A549 (cell line): ENCODE results near the gene KIAA0753.

Source experiments
- CEBPB ChIP-seq, 2 experiments: fragments of >200 bp in 1 of 2; sonication (Bioruptor Twin) in 1 of 2; formaldehyde crosslinking in 1 of 2; IDR thresholded peaks; 2 replicates each; pipeline ENCODE4 v1.6.1; 2012 to 2016
- JUN ChIP-seq, 2 experiments: fragments of >200 bp; sonication (Bioruptor Twin); formaldehyde crosslinking; IDR thresholded peaks; 2 replicates in 1 of 2; 3 replicates in 1 of 2; pipeline ENCODE4 v1.6.1; 2016 to 2017
- JUNB ChIP-seq: fragments of >200 bp; sonication (Bioruptor Twin); formaldehyde crosslinking; IDR thresholded peaks from 2 replicates; pipeline ENCODE4 v1.6.1; 2016
- POLR2A ChIP-seq: IDR thresholded peaks from 2 replicates; pipeline ENCODE4 v1.6.1; 2012; ENCODE audit warnings: mild to moderate bottlenecking, low read length
- TF ChIP-seq, protein P1 (sequence below): fragments of >200 bp; sonication (Bioruptor Twin); formaldehyde crosslinking; IDR thresholded peaks from 3 replicates; pipeline ENCODE4 v1.5.1; 2016
- TF ChIP-seq, protein P2 (sequence below): fragments of 450-650 bp; IDR thresholded peaks from 2 replicates; pipeline ENCODE4 v1.6.1; 2014; ENCODE audit warnings: antibody characterized with exemption
- TF ChIP-seq, protein P3 (sequence below): fragments of 200-600 bp; sonication (generic); IDR thresholded peaks from 2 replicates; pipeline ENCODE4 v1.6.1; 2016; ENCODE audit warnings: antibody characterized with exemption, mild to moderate bottlenecking, moderate library complexity

DNA sequence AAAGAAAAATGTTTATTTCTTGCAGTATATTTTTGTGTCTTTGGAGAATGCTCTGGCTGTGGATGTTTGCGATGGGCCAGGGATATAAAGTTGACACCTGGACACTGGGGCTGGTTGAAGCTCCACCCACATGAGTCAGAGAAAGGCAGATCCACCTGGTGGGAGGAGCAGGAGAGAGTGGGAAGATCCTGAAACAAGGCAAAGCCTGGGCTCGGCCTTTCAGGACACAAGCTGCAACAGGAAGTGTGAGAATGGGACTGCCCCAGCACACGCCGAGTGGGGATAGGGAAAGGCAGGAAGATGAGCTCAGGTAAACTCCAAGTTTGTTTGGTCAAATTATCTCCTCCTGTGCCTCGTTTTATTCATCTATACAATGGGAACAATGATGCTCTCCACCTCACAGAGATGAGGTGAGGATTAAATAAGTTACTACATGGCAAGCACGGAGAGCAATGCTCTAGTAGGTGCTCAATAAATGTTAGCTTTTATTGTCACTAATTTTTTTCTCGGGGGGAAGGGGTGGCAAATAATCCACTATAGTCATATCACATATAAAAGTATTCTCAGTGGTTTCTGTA lies 62.7 kb downstream of the KIAA0753 start:
- TF ChIP-seq, protein P1, sequence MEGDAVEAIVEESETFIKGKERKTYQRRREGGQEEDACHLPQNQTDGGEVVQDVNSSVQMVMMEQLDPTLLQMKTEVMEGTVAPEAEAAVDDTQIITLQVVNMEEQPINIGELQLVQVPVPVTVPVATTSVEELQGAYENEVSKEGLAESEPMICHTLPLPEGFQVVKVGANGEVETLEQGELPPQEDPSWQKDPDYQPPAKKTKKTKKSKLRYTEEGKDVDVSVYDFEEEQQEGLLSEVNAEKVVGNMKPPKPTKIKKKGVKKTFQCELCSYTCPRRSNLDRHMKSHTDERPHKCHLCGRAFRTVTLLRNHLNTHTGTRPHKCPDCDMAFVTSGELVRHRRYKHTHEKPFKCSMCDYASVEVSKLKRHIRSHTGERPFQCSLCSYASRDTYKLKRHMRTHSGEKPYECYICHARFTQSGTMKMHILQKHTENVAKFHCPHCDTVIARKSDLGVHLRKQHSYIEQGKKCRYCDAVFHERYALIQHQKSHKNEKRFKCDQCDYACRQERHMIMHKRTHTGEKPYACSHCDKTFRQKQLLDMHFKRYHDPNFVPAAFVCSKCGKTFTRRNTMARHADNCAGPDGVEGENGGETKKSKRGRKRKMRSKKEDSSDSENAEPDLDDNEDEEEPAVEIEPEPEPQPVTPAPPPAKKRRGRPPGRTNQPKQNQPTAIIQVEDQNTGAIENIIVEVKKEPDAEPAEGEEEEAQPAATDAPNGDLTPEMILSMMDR: no peak
- TF ChIP-seq, protein P2, sequence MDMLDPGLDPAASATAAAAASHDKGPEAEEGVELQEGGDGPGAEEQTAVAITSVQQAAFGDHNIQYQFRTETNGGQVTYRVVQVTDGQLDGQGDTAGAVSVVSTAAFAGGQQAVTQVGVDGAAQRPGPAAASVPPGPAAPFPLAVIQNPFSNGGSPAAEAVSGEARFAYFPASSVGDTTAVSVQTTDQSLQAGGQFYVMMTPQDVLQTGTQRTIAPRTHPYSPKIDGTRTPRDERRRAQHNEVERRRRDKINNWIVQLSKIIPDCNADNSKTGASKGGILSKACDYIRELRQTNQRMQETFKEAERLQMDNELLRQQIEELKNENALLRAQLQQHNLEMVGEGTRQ: no peak
- TF ChIP-seq JUNB: no peak
- no peak for TF ChIP-seq POLR2A
- TF ChIP-seq CEBPB (IDR thresholded peaks at IDR 0.05): no peak
- TF ChIP-seq JUN (IDR thresholded peaks at IDR 0.05): no peak
- TF ChIP-seq, protein P3, sequence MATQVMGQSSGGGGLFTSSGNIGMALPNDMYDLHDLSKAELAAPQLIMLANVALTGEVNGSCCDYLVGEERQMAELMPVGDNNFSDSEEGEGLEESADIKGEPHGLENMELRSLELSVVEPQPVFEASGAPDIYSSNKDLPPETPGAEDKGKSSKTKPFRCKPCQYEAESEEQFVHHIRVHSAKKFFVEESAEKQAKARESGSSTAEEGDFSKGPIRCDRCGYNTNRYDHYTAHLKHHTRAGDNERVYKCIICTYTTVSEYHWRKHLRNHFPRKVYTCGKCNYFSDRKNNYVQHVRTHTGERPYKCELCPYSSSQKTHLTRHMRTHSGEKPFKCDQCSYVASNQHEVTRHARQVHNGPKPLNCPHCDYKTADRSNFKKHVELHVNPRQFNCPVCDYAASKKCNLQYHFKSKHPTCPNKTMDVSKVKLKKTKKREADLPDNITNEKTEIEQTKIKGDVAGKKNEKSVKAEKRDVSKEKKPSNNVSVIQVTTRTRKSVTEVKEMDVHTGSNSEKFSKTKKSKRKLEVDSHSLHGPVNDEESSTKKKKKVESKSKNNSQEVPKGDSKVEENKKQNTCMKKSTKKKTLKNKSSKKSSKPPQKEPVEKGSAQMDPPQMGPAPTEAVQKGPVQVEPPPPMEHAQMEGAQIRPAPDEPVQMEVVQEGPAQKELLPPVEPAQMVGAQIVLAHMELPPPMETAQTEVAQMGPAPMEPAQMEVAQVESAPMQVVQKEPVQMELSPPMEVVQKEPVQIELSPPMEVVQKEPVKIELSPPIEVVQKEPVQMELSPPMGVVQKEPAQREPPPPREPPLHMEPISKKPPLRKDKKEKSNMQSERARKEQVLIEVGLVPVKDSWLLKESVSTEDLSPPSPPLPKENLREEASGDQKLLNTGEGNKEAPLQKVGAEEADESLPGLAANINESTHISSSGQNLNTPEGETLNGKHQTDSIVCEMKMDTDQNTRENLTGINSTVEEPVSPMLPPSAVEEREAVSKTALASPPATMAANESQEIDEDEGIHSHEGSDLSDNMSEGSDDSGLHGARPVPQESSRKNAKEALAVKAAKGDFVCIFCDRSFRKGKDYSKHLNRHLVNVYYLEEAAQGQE: no peak
